ENCODE data around the gene THSD4. TPM values are rescaled to one million over a fixed set of nuclear protein-coding genes. Genes with fewer than 3 reads are reported as not detected.

The THSD4 gene
- total and polyA plus RNA-seq, 2 of the 8 experiments (the other 6 are each of a cell fraction or from before 2014, with no cell fraction given), result 2.5 to 6.2 TPM

DNA sequence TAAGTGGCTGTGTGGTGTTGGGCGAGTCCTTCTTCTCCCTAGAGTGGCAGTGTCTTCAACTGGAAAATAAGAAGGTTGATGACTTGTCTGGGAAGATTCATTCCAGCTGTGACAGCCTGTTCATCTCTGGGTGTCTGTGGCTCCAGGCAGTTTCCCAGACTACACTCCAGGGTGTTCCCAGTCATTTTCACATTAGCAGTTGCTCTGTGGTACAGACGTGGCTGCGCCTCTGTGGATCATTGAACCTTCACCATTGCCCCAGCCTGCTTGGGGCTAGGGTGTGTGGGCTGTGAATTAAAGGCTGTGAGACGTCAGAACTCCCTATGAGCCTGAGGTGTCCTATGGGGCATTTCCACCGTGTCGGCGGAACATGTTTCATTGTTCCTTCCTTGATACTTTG, 455.5 kb downstream of the THSD4 start (continued):
- no peak for TF ChIP-seq HDAC6 (IDR thresholded peaks at IDR 0.05; ENCODE audit: low read depth, low read length)
- TF ChIP-seq, protein P1, sequence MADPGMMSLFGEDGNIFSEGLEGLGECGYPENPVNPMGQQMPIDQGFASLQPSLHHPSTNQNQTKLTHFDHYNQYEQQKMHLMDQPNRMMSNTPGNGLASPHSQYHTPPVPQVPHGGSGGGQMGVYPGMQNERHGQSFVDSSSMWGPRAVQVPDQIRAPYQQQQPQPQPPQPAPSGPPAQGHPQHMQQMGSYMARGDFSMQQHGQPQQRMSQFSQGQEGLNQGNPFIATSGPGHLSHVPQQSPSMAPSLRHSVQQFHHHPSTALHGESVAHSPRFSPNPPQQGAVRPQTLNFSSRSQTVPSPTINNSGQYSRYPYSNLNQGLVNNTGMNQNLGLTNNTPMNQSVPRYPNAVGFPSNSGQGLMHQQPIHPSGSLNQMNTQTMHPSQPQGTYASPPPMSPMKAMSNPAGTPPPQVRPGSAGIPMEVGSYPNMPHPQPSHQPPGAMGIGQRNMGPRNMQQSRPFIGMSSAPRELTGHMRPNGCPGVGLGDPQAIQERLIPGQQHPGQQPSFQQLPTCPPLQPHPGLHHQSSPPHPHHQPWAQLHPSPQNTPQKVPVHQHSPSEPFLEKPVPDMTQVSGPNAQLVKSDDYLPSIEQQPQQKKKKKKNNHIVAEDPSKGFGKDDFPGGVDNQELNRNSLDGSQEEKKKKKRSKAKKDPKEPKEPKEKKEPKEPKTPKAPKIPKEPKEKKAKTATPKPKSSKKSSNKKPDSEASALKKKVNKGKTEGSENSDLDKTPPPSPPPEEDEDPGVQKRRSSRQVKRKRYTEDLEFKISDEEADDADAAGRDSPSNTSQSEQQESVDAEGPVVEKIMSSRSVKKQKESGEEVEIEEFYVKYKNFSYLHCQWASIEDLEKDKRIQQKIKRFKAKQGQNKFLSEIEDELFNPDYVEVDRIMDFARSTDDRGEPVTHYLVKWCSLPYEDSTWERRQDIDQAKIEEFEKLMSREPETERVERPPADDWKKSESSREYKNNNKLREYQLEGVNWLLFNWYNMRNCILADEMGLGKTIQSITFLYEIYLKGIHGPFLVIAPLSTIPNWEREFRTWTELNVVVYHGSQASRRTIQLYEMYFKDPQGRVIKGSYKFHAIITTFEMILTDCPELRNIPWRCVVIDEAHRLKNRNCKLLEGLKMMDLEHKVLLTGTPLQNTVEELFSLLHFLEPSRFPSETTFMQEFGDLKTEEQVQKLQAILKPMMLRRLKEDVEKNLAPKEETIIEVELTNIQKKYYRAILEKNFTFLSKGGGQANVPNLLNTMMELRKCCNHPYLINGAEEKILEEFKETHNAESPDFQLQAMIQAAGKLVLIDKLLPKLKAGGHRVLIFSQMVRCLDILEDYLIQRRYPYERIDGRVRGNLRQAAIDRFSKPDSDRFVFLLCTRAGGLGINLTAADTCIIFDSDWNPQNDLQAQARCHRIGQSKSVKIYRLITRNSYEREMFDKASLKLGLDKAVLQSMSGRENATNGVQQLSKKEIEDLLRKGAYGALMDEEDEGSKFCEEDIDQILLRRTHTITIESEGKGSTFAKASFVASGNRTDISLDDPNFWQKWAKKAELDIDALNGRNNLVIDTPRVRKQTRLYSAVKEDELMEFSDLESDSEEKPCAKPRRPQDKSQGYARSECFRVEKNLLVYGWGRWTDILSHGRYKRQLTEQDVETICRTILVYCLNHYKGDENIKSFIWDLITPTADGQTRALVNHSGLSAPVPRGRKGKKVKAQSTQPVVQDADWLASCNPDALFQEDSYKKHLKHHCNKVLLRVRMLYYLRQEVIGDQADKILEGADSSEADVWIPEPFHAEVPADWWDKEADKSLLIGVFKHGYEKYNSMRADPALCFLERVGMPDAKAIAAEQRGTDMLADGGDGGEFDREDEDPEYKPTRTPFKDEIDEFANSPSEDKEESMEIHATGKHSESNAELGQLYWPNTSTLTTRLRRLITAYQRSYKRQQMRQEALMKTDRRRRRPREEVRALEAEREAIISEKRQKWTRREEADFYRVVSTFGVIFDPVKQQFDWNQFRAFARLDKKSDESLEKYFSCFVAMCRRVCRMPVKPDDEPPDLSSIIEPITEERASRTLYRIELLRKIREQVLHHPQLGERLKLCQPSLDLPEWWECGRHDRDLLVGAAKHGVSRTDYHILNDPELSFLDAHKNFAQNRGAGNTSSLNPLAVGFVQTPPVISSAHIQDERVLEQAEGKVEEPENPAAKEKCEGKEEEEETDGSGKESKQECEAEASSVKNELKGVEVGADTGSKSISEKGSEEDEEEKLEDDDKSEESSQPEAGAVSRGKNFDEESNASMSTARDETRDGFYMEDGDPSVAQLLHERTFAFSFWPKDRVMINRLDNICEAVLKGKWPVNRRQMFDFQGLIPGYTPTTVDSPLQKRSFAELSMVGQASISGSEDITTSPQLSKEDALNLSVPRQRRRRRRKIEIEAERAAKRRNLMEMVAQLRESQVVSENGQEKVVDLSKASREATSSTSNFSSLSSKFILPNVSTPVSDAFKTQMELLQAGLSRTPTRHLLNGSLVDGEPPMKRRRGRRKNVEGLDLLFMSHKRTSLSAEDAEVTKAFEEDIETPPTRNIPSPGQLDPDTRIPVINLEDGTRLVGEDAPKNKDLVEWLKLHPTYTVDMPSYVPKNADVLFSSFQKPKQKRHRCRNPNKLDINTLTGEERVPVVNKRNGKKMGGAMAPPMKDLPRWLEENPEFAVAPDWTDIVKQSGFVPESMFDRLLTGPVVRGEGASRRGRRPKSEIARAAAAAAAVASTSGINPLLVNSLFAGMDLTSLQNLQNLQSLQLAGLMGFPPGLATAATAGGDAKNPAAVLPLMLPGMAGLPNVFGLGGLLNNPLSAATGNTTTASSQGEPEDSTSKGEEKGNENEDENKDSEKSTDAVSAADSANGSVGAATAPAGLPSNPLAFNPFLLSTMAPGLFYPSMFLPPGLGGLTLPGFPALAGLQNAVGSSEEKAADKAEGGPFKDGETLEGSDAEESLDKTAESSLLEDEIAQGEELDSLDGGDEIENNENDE (IDR thresholded peaks at IDR 0.05; ENCODE audit: insufficient replicate concordance, low read length), result no peak
- TF ChIP-seq MAFK (IDR thresholded peaks at IDR 0.05; ENCODE audit: low read depth, low read length), result no peak
- no peak for TF ChIP-seq EP300 (IDR thresholded peaks at IDR 0.05; ENCODE audit: borderline replicate concordance in 1 of 2, low read depth in 2 of 2, low read length in 2 of 2)
- TF ChIP-seq RBBP5 (IDR thresholded peaks at IDR 0.05; ENCODE audit: borderline replicate concordance, low read depth, low read length), result no peak
- TF ChIP-seq RXRA (IDR thresholded peaks at IDR 0.05; ENCODE audit: insufficient read depth, low read depth, low read length), result no peak
- TF ChIP-seq SRF (IDR thresholded peaks at IDR 0.05; ENCODE audit: low read depth, low read length), result no peak

Measured in H1 (cell line).